ENCODE measurements around the gene ARID2. TPM values are rescaled to one million over a fixed set of nuclear protein-coding genes. Genes with fewer than 3 reads are reported as not detected.
A peak's percentile ranks its signal among the peaks of the same experiment; 100 is the strongest.

Gene ARID2
- total RNA-seq, 2 donors from 2014 or later: 29.0 to 33.6 TPM

DNA sequence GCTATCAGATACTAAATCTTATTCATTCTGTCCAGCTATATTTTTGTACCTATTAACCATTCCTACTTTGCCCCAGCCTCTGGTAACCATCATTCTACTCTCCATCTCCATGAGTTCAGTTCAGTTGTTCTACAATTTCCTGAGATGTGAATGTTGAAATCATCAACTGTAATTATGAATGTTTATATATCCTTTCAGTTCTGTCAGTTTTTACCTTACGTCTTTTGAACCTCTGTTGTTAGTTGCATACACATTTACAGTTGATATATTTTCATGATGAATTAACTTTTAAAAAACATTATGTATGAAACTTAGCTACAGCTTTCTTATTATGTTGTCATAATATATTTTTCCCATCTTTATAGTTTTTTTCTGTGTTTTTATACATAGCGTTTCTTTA, 102.1 kb downstream of the ARID2 start:
- no peak for ATAC-seq (replicated peaks)
- Mint-ChIP-seq H3K4me3 (no peak overlapping the region), H3K9me3 (no peaks in the 10 kb centered on the region), H3K36me3 (ENCODE audit: low read depth) (peaks cover 78% of the 10 kb centered on the region), H3K4me1 (peaks cover 4% of the 10 kb centered on the region), H3K27ac (no peak overlapping the region), H3K27me3 (no peaks in the 10 kb centered on the region)

DNA sequence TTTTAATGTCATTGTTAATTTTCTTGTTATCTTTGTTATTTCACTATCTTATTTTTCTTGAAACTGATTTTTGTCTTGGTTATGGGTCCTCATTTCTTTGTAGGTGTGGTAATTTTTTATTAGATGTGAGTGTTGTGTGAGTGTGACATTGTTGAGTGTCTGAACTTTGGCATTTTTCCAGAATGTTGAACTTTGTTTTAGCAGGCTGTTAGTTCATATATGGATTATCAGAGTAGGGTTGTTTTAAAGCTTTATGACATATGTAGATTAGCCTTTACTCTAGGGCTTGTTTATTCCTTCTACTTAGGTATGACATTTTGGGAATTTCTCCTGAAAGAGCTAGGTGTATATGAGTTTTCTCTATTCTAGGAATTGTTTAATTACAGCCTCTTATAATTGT, 103.9 kb downstream of the ARID2 start:
- Mint-ChIP-seq H3K9me3 (no peaks in the 10 kb centered on the region), H3K4me1 (peaks cover 4% of the 10 kb centered on the region), H3K36me3 (ENCODE audit: low read depth) (peaks cover 84% of the 10 kb centered on the region), H3K4me3 (no peak overlapping the region), H3K27ac (no peak overlapping the region), H3K27me3 (no peaks in the 10 kb centered on the region)
- no peak for ATAC-seq (replicated peaks)

DNA sequence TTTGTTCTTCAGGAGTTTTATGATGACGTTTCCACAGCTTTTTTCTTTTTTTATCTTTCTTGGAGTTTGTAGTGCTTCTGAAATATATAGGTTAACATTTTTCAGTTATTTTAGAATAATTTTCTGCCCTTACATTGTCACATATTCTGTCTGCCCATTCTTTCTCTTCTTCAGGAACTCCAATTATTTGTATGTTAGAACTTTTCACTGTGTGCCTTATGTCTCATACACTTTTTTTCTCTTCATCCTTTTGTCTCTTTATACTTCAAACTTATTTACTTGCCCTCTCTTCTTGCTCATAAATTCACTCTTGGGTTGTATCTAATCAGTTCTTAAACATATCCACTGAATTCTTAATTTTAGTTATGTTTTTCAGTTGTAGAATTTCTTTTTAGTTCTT, 105.3 kb downstream of the ARID2 start:
- peaks cover 4% of the 10 kb centered on the region for H3K4me1 Mint-ChIP-seq
- H3K9me3 Mint-ChIP-seq: no peaks in the 10 kb centered on the region
- no peak overlapping the region for H3K4me3 Mint-ChIP-seq
- H3K36me3 Mint-ChIP-seq (ENCODE audit: low read depth): peaks cover 85% of the 10 kb centered on the region
- H3K27me3 Mint-ChIP-seq: no peaks in the 10 kb centered on the region
- ATAC-seq (replicated peaks): no peak
- H3K27ac Mint-ChIP-seq: peak overlapping the region; percentile 23

DNA sequence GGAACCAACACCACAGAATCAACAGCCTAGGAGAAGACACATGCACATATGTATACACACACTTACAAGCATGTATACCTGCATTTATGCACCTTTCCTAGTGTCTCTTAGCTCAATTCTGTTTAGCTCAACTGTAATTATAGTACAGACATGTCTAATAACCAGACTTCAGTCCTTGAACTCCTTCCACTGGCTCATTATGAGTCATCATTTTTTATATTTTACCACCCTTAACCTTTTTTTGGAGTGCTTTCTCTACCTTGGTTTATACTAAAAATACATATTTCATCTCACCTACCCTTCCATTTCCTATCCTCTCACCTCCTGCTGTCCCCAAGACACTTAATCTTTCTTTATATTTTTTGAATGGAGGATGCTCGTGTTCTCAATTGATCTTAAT, 110.4 kb downstream of the ARID2 start:
- Mint-ChIP-seq H3K36me3 (ENCODE audit: low read depth) (peaks cover 85% of the 10 kb centered on the region), H3K27me3 (no peaks in the 10 kb centered on the region), H3K4me1 (peaks cover under 1% of the 10 kb centered on the region), H3K9me3 (no peaks in the 10 kb centered on the region), H3K27ac (no peak overlapping the region), H3K4me3 (no peak overlapping the region)
- ATAC-seq (replicated peaks): no peak

DNA sequence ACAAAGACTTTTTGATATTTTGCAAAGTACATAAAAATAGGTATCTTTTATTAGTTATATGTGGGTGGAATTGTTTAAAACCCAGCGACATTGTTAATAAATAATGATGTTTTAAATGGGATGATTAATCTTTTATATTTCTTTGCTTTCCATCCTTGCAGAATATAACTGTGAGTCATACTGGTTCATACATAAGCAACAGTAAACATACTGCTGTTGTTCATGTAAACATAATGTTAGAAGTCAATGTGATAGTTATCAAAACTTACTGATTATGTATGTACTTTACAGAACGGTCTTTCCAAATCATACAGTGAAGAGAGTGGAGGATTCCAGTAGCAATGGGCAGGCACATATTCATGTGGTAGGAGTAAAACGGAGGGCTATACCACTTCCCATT, 119.8 kb downstream of the ARID2 start:
- peaks cover 90% of the 10 kb centered on the region for H3K36me3 Mint-ChIP-seq (ENCODE audit: low read depth)
- H3K9me3 Mint-ChIP-seq: no peaks in the 10 kb centered on the region
- no peak overlapping the region for H3K27ac Mint-ChIP-seq
- ATAC-seq (replicated peaks): no peak
- H3K4me1 Mint-ChIP-seq: no peaks in the 10 kb centered on the region
- H3K27me3 Mint-ChIP-seq: no peaks in the 10 kb centered on the region
- no peak overlapping the region for H3K4me3 Mint-ChIP-seq

DNA sequence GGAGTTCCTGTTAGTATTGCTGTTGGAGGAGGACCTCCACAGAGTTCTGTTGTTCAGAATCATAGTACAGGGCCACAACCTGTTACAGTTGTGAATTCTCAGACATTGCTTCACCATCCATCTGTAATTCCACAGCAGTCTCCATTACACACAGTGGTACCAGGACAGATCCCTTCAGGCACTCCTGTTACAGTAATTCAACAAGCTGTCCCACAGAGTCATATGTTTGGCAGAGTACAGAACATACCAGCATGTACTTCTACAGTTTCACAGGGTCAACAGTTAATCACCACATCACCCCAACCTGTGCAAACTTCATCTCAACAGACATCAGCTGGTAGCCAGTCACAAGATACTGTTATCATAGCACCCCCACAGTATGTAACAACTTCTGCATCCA, 120.8 kb downstream of the ARID2 start:
- no peaks in the 10 kb centered on the region for H3K9me3 Mint-ChIP-seq
- no peak overlapping the region for H3K4me3 Mint-ChIP-seq
- H3K36me3 Mint-ChIP-seq (ENCODE audit: low read depth): peaks cover 90% of the 10 kb centered on the region
- ATAC-seq (replicated peaks): no peak
- H3K27me3 Mint-ChIP-seq: no peaks in the 10 kb centered on the region
- no peaks in the 10 kb centered on the region for H3K4me1 Mint-ChIP-seq
- H3K27ac Mint-ChIP-seq: no peak overlapping the region

DNA sequence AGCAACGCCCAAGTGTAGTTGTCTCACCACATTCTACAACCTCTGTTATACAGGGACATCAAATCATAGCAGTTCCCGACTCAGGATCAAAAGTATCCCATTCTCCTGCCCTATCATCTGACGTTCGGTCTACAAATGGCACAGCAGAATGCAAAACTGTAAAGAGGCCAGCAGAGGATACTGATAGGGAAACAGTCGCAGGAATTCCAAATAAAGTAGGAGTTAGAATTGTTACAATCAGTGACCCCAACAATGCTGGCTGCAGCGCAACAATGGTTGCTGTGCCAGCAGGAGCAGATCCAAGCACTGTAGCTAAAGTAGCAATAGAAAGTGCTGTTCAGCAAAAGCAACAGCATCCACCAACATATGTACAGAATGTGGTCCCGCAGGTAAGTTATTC, 123.0 kb downstream of the ARID2 start:
- Mint-ChIP-seq H3K4me3 (no peak overlapping the region), H3K36me3 (ENCODE audit: low read depth) (peaks cover 73% of the 10 kb centered on the region), H3K9me3 (no peaks in the 10 kb centered on the region), H3K27ac (no peak overlapping the region), H3K4me1 (no peaks in the 10 kb centered on the region), H3K27me3 (no peaks in the 10 kb centered on the region)
- ATAC-seq (replicated peaks): no peak

DNA sequence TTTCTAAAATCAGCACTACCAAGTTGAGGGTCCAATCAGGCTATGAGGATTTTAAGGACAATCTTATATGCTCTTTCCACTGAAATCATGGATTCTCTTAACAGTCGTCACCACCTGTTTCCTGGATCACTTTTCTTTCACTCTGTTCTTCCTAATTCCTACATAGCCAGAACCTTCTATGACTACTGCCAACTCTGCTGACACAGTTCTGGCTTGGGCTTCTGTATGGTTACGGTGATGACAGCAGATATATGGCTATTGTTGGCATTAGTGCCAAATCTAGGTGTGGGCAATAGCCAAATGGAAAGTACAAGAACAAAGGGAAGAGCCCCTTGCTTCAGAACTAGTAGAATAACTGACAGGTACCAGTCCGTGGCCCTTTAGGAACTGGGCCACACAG, 124.0 kb downstream of the ARID2 start:
- Mint-ChIP-seq H3K27ac (peak overlapping the region; percentile 40), H3K4me1 (no peaks in the 10 kb centered on the region), H3K36me3 (ENCODE audit: low read depth) (peaks cover 69% of the 10 kb centered on the region), H3K9me3 (no peaks in the 10 kb centered on the region), H3K4me3 (no peak overlapping the region), H3K27me3 (no peaks in the 10 kb centered on the region)
- ATAC-seq (replicated peaks): no peak

DNA sequence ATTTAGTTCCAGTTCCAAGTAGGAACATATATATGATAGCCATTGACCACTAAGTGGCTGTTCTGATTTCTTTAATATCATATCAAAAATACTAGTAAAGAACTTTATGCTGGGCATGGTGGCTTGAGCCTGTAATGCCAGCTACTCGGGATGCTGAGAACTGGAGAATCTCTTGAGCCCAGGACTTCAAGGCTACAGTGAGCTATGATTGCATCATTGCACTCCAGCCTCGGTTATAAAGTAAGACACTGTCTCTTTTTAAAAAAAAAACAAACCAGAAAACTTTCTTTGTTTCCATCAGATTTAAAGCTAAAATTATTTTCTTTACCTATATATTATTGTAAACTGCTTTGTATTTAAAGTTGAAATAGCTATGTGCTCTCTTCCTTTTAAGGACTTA, 133.8 kb downstream of the ARID2 start:
- no peaks in the 10 kb centered on the region for H3K9me3 Mint-ChIP-seq
- no peaks in the 10 kb centered on the region for H3K4me1 Mint-ChIP-seq
- no peaks in the 10 kb centered on the region for H3K27me3 Mint-ChIP-seq
- peaks cover 64% of the 10 kb centered on the region for H3K36me3 Mint-ChIP-seq (ENCODE audit: low read depth)
- H3K27ac Mint-ChIP-seq: no peak overlapping the region
- H3K4me3 Mint-ChIP-seq: no peak overlapping the region
- ATAC-seq (replicated peaks): no peak

DNA sequence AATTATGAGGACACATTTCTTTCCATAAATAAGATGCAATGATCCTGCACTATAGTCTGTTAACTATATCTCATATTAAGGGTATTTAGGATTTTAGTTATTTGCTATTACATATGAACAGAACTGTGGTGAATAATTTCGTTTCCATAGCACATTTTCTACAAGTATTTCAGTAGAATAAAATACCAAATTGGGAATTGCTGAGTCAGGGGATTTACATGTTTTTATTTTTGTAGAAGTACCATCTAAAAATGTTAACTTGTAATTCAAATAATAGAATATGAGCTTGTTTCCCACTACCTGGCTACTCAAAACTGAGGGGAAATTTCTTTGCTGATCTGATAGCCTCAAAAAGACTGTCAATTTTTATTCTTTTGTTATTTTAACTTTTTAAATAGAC, 136.8 kb downstream of the ARID2 start:
- Mint-ChIP-seq H3K27me3 (no peaks in the 10 kb centered on the region), H3K9me3 (no peaks in the 10 kb centered on the region), H3K4me3 (no peak overlapping the region), H3K36me3 (ENCODE audit: low read depth) (peaks cover 86% of the 10 kb centered on the region), H3K4me1 (peaks cover 1% of the 10 kb centered on the region), H3K27ac (no peak overlapping the region)
- ATAC-seq (replicated peaks): no peak

DNA sequence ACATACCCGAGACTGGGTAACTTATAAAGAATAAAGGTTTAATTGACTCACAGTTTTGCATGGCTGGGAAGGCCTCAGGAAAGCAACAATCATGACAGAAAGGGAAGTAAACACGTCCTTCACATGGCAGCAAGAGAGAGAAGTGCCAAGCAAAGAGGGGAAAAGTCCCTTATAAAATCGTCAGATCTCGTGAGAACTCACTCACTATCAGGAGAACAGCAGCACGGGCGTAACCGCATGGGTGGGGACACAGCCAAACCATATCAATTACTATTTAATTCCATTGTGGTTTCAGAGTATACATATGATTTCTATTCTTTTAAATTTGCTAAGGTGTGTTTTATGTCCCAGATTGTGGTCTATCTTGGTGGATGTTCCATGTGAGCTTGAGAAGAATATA, 142.9 kb downstream of the ARID2 start:
- H3K36me3 Mint-ChIP-seq (ENCODE audit: low read depth): peaks cover 91% of the 10 kb centered on the region
- no peak overlapping the region for H3K4me3 Mint-ChIP-seq
- H3K9me3 Mint-ChIP-seq: no peaks in the 10 kb centered on the region
- H3K27ac Mint-ChIP-seq: peak overlapping the region; percentile 35
- peaks cover 20% of the 10 kb centered on the region for H3K4me1 Mint-ChIP-seq
- H3K27me3 Mint-ChIP-seq: no peaks in the 10 kb centered on the region
- no peak for ATAC-seq (replicated peaks)

DNA sequence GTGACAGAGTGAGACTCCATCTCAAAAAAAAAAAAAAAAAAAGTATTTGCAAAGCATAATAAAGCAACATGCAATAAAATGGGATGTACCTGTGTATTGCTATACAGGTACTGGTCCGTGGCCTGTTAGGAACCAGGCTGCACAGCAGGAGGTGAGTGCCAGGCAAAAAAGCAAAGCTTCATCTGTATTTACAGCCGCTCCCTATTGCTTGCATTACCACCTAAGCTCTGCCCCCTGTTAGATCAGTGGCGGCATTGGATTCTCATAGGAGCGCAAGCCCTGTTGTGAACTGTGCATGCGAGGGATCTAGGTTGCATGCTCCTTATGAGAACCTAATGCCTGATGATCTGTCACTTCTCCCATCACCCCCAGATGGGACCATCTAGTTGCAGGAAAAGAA, 147.6 kb downstream of the ARID2 start:
- Mint-ChIP-seq H3K4me1 (peaks cover 41% of the 10 kb centered on the region), H3K36me3 (ENCODE audit: low read depth) (peaks cover 87% of the 10 kb centered on the region), H3K4me3 (no peak overlapping the region), H3K27ac (no peak overlapping the region), H3K9me3 (no peaks in the 10 kb centered on the region), H3K27me3 (no peaks in the 10 kb centered on the region)
- no peak for ATAC-seq (replicated peaks)

DNA sequence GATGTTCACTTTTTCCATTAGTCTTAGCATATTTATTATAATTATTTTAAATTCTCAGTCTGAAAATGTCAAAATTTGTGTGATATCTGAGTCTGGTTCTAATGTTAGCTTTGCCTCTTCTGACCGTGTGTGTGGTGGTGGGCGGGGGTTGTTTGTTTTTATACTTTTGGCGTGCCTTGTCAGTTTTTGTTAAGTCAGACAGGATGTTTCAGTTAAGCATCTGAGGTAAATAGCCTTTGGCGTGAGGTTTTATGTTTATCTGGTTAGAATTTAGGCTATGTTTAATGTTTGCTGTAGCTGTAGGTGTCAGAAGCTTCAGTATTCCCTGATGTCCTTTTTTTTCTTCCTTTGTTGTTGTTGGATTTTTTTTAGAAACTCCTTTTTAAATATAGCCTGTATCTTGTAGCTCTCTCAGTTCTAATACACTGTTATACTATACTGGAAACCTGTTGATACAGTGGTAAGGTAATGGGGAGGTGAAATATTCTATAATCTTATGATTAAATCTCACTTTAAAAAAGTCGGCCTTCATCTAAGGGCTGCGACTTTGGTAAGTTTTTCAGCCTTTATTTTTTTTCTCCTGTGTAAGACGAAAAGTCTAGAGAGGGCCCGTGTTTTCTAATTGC, 149.2 kb downstream of the ARID2 start:
- ATAC-seq (replicated peaks): peak; percentile 71
- H3K4me1 Mint-ChIP-seq: peaks cover 39% of the 10 kb centered on the region
- H3K9me3 Mint-ChIP-seq: no peaks in the 10 kb centered on the region
- H3K4me3 Mint-ChIP-seq: peak overlapping the region; percentile 64
- H3K27me3 Mint-ChIP-seq: no peaks in the 10 kb centered on the region
- H3K27ac Mint-ChIP-seq: peak overlapping the region; percentile 47
- H3K36me3 Mint-ChIP-seq (ENCODE audit: low read depth): peaks cover 85% of the 10 kb centered on the region

DNA sequence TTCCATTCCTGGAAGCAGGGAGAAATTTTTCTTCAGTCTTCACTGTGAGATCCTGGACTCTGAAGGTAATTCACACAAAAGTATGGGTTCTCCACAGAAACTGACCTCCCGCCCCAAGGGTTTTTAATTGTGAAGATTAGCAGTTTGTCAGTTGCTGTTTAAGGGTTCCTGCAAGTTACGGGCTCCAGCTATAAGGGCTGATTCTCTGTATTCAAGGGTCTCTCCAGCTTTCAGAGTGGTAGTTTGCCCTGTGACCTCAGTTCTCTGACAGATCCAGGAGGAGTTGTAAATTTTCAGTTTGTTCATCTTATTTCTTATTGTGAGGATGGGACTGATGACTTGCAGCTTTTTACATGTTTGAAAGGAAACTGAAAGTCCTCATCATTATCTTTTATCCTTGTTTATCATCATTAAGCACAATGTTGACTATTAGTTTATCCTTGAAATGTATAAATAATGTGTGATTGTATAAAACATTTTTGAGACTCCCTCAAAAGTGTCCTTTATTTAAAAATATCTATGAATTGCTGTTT, 149.9 kb downstream of the ARID2 start:
- Mint-ChIP-seq H3K9me3 (no peaks in the 10 kb centered on the region), H3K27ac (peak overlapping the region; percentile 47), H3K4me1 (peaks cover 39% of the 10 kb centered on the region), H3K4me3 (peak overlapping the region; percentile 64), H3K27me3 (no peaks in the 10 kb centered on the region), H3K36me3 (ENCODE audit: low read depth) (peaks cover 85% of the 10 kb centered on the region)
- no peak for ATAC-seq (replicated peaks)

DNA sequence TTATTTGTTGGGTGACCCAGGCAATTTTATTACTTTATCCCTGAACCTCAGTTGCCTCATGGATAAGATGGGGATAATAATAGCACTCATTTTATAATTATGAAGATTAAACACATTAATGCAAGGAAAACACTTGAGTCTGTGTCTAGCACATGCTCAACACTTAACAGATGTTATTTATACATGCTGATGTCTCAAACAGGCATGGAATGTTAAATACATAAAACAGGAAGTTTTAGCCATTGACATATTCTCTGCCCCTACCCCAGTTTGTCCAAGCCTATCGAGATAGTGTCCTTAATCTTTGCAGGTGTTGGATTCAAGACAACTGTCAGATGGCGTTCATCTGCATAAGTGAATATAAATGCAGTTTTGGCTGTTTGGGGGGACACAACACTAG, 151.0 kb downstream of the ARID2 start:
- H3K4me3 Mint-ChIP-seq: no peak overlapping the region
- peaks cover 39% of the 10 kb centered on the region for H3K4me1 Mint-ChIP-seq
- ATAC-seq (replicated peaks): no peak
- H3K27ac Mint-ChIP-seq: no peak overlapping the region
- H3K36me3 Mint-ChIP-seq (ENCODE audit: low read depth): peaks cover 88% of the 10 kb centered on the region
- no peaks in the 10 kb centered on the region for H3K9me3 Mint-ChIP-seq
- H3K27me3 Mint-ChIP-seq: no peaks in the 10 kb centered on the region

DNA sequence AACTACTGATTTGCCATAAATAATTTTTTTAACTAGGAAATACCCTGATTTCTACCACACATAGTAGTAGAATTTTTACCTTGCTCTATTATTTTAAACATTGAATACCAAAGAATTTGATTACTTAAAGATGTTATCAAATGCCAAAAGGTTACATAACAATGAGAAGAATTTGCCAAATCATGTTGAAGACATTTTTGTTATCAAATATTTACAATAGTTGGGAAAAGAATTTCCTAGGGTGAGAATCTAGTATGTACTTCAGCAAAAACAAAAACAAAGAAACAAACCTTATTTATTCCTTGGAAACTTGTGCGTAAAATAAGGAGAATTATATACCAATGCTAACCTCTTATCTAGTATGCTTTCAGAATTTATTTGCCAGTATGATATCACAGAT, 153.7 kb downstream of the ARID2 start:
- no peaks in the 10 kb centered on the region for H3K9me3 Mint-ChIP-seq
- no peak for ATAC-seq (replicated peaks)
- peaks cover 78% of the 10 kb centered on the region for H3K36me3 Mint-ChIP-seq (ENCODE audit: low read depth)
- no peak overlapping the region for H3K4me3 Mint-ChIP-seq
- H3K27ac Mint-ChIP-seq: no peak overlapping the region
- no peaks in the 10 kb centered on the region for H3K27me3 Mint-ChIP-seq
- H3K4me1 Mint-ChIP-seq: peaks cover 23% of the 10 kb centered on the region

Data from activated T-helper 17 cell treated with anti-CD3 and anti-CD28 coated beads, Interleukin-2, amount 50 U/mL, for 72 hours (primary cell).